GM12878 (cell line): ENCODE results near the gene RICTOR.

Experiments used
- FOXM1 ChIP-seq: IDR thresholded peaks from 2 replicates; pipeline ENCODE4 v1.6.1; 2012; ENCODE audit warnings: low read depth, mild to moderate bottlenecking, inconsistent platforms, low read length, moderate library complexity
- LARP7 ChIP-seq: fragments of 450-650 bp; IDR thresholded peaks from 2 replicates; pipeline ENCODE4 v1.6.1; 2017; ENCODE audit warnings: mild to moderate bottlenecking
- MAX ChIP-seq: IDR thresholded peaks from 2 replicates; pipeline ENCODE4 v1.6.1; 2012; ENCODE audit warnings: low read depth, low read length, improper control_type of control experiment
- MEF2A ChIP-seq: IDR thresholded peaks from 2 replicates; pipeline ENCODE4 v1.6.1; 2011; ENCODE audit warnings: low read depth, mild to moderate bottlenecking, low read length, moderate library complexity; ENCODE audit not compliant: insufficient read depth
- POLR2A ChIP-seq: IDR thresholded peaks from 2 replicates; pipeline ENCODE4 v1.6.1; 2011; ENCODE audit warnings: low read depth, mild to moderate bottlenecking, low read length
- POU2F2 ChIP-seq: IDR thresholded peaks from 3 replicates; pipeline ENCODE4 v1.6.1; 2011; ENCODE audit warnings: low read depth, mild to moderate bottlenecking, low read length, borderline replicate concordance
- SMAD1 ChIP-seq: fragments of 450-650 bp; IDR thresholded peaks from 2 replicates; pipeline ENCODE4 v1.6.1; 2018; ENCODE audit warnings: mild to moderate bottlenecking, low read depth; ENCODE audit not compliant: partially characterized antibody
- SMC3 ChIP-seq: IDR thresholded peaks from 2 replicates; pipeline ENCODE4 v1.6.1; 2011; ENCODE audit warnings: low read length, improper control_type of control experiment, borderline replicate concordance
- TF ChIP-seq, protein P1 (sequence below): IDR thresholded peaks from 2 replicates; pipeline ENCODE4 v1.6.1; 2012; ENCODE audit warnings: mild to moderate bottlenecking, low read depth, low read length

- no peak for TF ChIP-seq SMAD1
- TF ChIP-seq MEF2A: 0 out of 2 replicates have a peak, but pooled peaks have one; percentile 6
- TF ChIP-seq MAX: no peak
- TF ChIP-seq POLR2A: no peak
- TF ChIP-seq SMC3: no peak
- TF ChIP-seq POU2F2: no peak
- no peak for TF ChIP-seq FOXM1
- TF ChIP-seq, protein P1, sequence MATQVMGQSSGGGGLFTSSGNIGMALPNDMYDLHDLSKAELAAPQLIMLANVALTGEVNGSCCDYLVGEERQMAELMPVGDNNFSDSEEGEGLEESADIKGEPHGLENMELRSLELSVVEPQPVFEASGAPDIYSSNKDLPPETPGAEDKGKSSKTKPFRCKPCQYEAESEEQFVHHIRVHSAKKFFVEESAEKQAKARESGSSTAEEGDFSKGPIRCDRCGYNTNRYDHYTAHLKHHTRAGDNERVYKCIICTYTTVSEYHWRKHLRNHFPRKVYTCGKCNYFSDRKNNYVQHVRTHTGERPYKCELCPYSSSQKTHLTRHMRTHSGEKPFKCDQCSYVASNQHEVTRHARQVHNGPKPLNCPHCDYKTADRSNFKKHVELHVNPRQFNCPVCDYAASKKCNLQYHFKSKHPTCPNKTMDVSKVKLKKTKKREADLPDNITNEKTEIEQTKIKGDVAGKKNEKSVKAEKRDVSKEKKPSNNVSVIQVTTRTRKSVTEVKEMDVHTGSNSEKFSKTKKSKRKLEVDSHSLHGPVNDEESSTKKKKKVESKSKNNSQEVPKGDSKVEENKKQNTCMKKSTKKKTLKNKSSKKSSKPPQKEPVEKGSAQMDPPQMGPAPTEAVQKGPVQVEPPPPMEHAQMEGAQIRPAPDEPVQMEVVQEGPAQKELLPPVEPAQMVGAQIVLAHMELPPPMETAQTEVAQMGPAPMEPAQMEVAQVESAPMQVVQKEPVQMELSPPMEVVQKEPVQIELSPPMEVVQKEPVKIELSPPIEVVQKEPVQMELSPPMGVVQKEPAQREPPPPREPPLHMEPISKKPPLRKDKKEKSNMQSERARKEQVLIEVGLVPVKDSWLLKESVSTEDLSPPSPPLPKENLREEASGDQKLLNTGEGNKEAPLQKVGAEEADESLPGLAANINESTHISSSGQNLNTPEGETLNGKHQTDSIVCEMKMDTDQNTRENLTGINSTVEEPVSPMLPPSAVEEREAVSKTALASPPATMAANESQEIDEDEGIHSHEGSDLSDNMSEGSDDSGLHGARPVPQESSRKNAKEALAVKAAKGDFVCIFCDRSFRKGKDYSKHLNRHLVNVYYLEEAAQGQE: no peak
- no peak for TF ChIP-seq LARP7
Measured at GRCh38 chr5:39058178-39058921, 15.8 kb downstream of the RICTOR start.
